HEK293 (cell line): ENCODE results near the gene PHF12.

ENCODE experiments used
- CTCF ChIP-seq: fragments of 450-650 bp; formaldehyde crosslinking; IDR thresholded peaks from 2 replicates; pipeline ENCODE4 v1.5.1; 2016; ENCODE audit warnings: missing biosample characterization, missing genetic modification characterization
- ZNF274 ChIP-seq, 2 experiments: fragments of 200-500 bp in 1 of 2; fragments of 450-650 bp in 1 of 2; sonication (Bioruptor generic) in 1 of 2; formaldehyde crosslinking in 1 of 2; IDR thresholded peaks; 2 replicates each; pipeline versions ENCODE4 v1.5.1 to v1.6.1; 2014 to 2016; ENCODE audit warnings: borderline replicate concordance in 1 of 2, inconsistent platforms in 1 of 2, low read length in 1 of 2, missing biosample characterization in 1 of 2, missing genetic modification characterization in 1 of 2
- ZNF350 ChIP-seq: fragments of 450-650 bp; formaldehyde crosslinking; IDR thresholded peaks from 2 replicates; pipeline ENCODE4 v1.5.0; 2017; ENCODE audit warnings: missing biosample characterization, mild to moderate bottlenecking, missing genetic modification characterization
- ZNF521 ChIP-seq: fragments of 450-650 bp; formaldehyde crosslinking; IDR thresholded peaks from 2 replicates; pipeline ENCODE4 v1.5.1; 2017; ENCODE audit warnings: missing biosample characterization, mild to moderate bottlenecking, missing genetic modification characterization
- ZNF660 ChIP-seq: fragments of 450-650 bp; IDR thresholded peaks from 2 replicates; pipeline ENCODE4 v1.5.1; 2018; ENCODE audit warnings: missing biosample characterization, mild to moderate bottlenecking, missing genetic modification characterization
- ZNF707 ChIP-seq: fragments of 450-650 bp; formaldehyde crosslinking; IDR thresholded peaks from 2 replicates; pipeline ENCODE4 v1.5.1; 2016; ENCODE audit warnings: missing biosample characterization, missing genetic modification characterization
- ZNF830 ChIP-seq: fragments of 450-650 bp; IDR thresholded peaks from 2 replicates; pipeline ENCODE4 v1.5.0; 2018; ENCODE audit warnings: missing biosample characterization, missing genetic modification characterization, low read depth, mild to moderate bottlenecking, moderate library complexity

- TF ChIP-seq ZNF521 (no peak), CTCF (tag by site-specific recombination) (peak; percentile 59; the same call in 1 of the 2 replicates), ZNF274 (IDR thresholded peaks at IDR 0.05; ENCODE audit: low read length) (no peak), ZNF274 (tag by site-specific recombination; IDR thresholded peaks at IDR 0.05; ENCODE audit: borderline replicate concordance) (no peak), ZNF660 (tag by site-specific recombination) (no peak), ZNF830 (tag by site-specific recombination) (no peak), ZNF350 (no peak), ZNF707 (tag by site-specific recombination) (no peak)
Measured at GRCh38 chr17:28953444-28954118, 2.3 kb upstream of the PHF12 start.
